Ectodermal cell (in vitro differentiated cells): ENCODE results near the gene GSDME.

Experiments
- H3K27ac ChIP-seq: 2 replicates; pipeline ENCODE4 v1.7.0; 2013; ENCODE audit warnings: mild to moderate bottlenecking, low read depth, low read length; ENCODE audit not compliant: insufficient read depth, poor library complexity, severe bottlenecking
- H3K27me3 ChIP-seq: 2 replicates; pipeline ENCODE4 v1.7.0; 2013; ENCODE audit warnings: mild to moderate bottlenecking, low read length; ENCODE audit not compliant: insufficient read depth, control insufficient read depth, poor library complexity, severe bottlenecking
- H3K36me3 ChIP-seq: one replicate; pipeline ENCODE4 v1.7.0; 2013; ENCODE audit warnings: low read length; ENCODE audit not compliant: control insufficient read depth, insufficient read depth
- H3K4me1 ChIP-seq: one replicate; pipeline ENCODE4 v1.7.0; 2013; ENCODE audit warnings: low read length; ENCODE audit not compliant: control insufficient read depth, insufficient read depth
- H3K4me3 ChIP-seq: 2 replicates; pipeline ENCODE4 v1.7.0; 2013; ENCODE audit warnings: low read depth, low read length, control low read depth; ENCODE audit not compliant: insufficient read depth
- H3K9me3 ChIP-seq: 2 replicates; pipeline ENCODE4 v1.7.0; 2013; ENCODE audit warnings: mild to moderate bottlenecking, low read length, moderate library complexity; ENCODE audit not compliant: control insufficient read depth
- WGBS, 2 experiments: methylation state at CpG; one replicate each; pipeline ENCODE4 v1.1.7; 2013; ENCODE audit warnings: missing lambda C conversion rate in 2 of 2; 5-methylcytosine and 5-hydroxymethylcytosine counted together

The GSDME gene

DNA sequence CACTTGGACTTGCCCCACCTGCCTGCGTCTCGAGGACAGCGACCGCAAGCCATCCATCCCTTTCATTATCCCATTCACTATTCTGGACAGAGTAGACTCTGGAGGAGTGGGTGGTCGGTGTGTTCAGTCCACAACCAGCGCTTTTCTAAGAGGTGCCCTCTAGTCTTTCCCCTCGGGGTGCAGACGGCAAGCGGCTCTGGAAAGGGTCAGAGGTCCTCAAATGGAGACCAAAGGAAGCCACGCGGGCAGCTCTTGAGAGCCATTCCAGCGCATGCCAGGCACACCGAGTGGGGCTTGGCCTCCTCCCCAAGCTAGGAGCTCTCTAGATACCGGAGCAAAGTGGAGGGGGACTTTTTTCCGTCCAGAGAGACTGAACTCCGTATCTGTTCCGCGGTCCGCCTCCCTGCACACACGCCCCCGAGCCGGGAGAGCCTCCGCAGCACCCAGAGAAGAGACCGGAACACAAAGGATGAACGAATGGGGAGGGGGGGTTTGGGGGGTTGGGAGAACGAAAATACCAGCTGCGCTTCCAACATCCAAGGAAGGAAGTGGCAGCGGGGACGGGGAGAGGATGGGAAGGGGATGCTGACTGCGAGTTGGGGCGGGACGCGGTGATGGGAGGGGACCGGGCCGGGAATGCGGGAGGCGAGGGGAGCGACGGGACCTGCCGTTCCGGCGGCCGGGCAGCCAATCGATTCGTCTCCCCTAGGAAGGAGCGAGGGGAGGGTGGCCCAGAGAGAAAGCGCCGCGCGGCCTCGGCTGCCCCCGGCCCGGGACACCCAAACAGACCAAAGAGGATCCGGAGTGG lies 515 bp downstream of the GSDME start:
- no peaks in the 10 kb centered on the region for H3K36me3 ChIP-seq
- H3K27ac ChIP-seq: no peak overlapping the region
- 8% methylated on average over 54 of the region's 54 CpGs for WGBS, 2 experiments
- H3K4me3 ChIP-seq: peak overlapping the region; percentile 58
- H3K27me3 ChIP-seq: peaks cover 41% of the 10 kb centered on the region
- H3K9me3 ChIP-seq: no peaks in the 10 kb centered on the region
- H3K4me1 ChIP-seq: no peaks in the 10 kb centered on the region

GRCh38 chr7:24755541-24756407 lies 1.5 kb downstream of the GSDME start:
- Histone ChIP-seq H3K36me3 (no peaks in the 10 kb centered on the region), H3K27ac (no peak overlapping the region), H3K4me3 (no peak overlapping the region), H3K27me3 (peaks cover 41% of the 10 kb centered on the region), H3K4me1 (no peaks in the 10 kb centered on the region), H3K9me3 (no peaks in the 10 kb centered on the region)
- 91 to 92% methylated on average over 12 of the region's 12 CpGs for WGBS, 2 experiments

- Histone ChIP-seq H3K4me1 (no peaks in the 10 kb centered on the region), H3K27ac (no peak overlapping the region), H3K9me3 (no peaks in the 10 kb centered on the region), H3K36me3 (no peaks in the 10 kb centered on the region), H3K27me3 (peaks cover 41% of the 10 kb centered on the region), H3K4me3 (no peak overlapping the region)
- 87 to 93% methylated on average over 3 of the region's 3 CpGs for WGBS, 2 experiments
Observed at GRCh38 chr7:24754906-24755506, 2.3 kb downstream of the GSDME start.

- no peaks in the 10 kb centered on the region for H3K9me3 ChIP-seq
- no peaks in the 10 kb centered on the region for H3K36me3 ChIP-seq
- H3K27me3 ChIP-seq: peaks cover 19% of the 10 kb centered on the region
- no peak overlapping the region for H3K27ac ChIP-seq
- no peaks in the 10 kb centered on the region for H3K4me1 ChIP-seq
- 81 to 85% methylated on average over 3 of the region's 3 CpGs for WGBS, 2 experiments
- no peak overlapping the region for H3K4me3 ChIP-seq
Observed at GRCh38 chr7:24752073-24752800, 5.0 kb downstream of the GSDME start.

GRCh38 chr7:24751484-24751883 lies 5.8 kb downstream of the GSDME start:
- peaks cover 14% of the 10 kb centered on the region for H3K27me3 ChIP-seq
- H3K4me1 ChIP-seq: no peaks in the 10 kb centered on the region
- WGBS, 2 experiments: 80% methylated on average over 1 of the region's 1 CpG; no CpG with 5 or more reads in 1 of the 2 experiments
- H3K36me3 ChIP-seq: no peaks in the 10 kb centered on the region
- no peak overlapping the region for H3K27ac ChIP-seq
- no peaks in the 10 kb centered on the region for H3K9me3 ChIP-seq
- H3K4me3 ChIP-seq: no peak overlapping the region

DNA sequence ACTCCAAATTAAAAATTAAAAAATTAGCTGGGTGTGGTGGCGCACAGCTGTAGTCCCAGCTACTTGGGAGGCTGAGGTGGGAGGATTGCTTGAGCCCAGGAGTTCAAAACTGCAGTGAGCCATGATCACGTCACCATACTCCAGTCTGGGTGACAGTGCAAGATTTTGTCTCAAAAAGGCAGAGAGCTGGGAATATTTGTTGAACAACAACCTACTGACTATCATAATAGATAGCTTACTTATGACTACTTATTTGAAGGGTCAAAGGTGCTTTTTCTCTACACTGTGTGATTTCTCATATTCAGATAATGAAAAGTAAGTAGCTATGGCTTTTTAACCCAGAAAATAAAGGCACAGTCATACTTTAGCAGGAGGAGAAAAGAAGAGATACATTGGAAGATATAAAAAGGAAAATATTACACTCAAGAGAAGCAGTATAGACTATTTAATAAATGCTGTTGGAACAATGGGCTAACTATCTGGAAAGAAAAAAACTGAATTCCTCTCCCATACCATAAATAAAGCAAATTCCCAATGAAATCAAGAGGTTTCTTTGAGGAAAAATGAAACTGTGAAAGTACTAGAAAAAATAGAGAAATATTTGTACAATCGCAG lies 6.7 kb downstream of the GSDME start:
- WGBS, 2 experiments: 92 to 99% methylated on average over 3 of the region's 3 CpGs
- H3K9me3 ChIP-seq: no peaks in the 10 kb centered on the region
- H3K27me3 ChIP-seq: peaks cover 4% of the 10 kb centered on the region
- no peak overlapping the region for H3K4me3 ChIP-seq
- no peak overlapping the region for H3K27ac ChIP-seq
- H3K36me3 ChIP-seq: no peaks in the 10 kb centered on the region
- H3K4me1 ChIP-seq: no peaks in the 10 kb centered on the region

GRCh38 chr7:24748521-24748920 lies 8.7 kb downstream of the GSDME start:
- 97 to 98% methylated on average over 2 of the region's 2 CpGs for WGBS, 2 experiments
- Histone ChIP-seq H3K27me3 (no peaks in the 10 kb centered on the region), H3K36me3 (no peaks in the 10 kb centered on the region), H3K9me3 (no peaks in the 10 kb centered on the region), H3K27ac (no peak overlapping the region), H3K4me3 (no peak overlapping the region), H3K4me1 (no peaks in the 10 kb centered on the region)

DNA sequence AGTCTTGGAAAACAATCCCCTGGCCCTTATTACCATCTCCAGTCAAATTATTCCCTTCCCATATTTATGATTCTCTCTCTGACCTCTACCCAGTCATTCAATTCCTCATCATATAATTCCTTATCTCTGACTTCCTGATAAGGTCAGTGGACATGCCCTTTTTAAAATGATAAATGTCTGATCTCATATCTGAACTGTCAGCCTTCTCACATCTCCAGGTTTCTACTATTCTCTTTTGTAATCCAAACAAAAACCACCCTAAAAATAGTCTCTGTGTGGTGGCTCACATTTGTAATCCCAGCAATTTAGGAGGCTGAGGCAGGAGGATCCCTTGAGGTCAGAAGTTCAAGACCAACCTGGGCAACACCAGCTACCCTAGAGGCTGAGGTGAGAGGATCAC lies 11.9 kb downstream of the GSDME start:
- H3K9me3 ChIP-seq: no peaks in the 10 kb centered on the region
- no peaks in the 10 kb centered on the region for H3K27me3 ChIP-seq
- H3K4me1 ChIP-seq: no peaks in the 10 kb centered on the region
- H3K27ac ChIP-seq: no peak overlapping the region
- H3K4me3 ChIP-seq: no peak overlapping the region
- H3K36me3 ChIP-seq: no peaks in the 10 kb centered on the region

GRCh38 chr7:24743471-24743870 lies 13.8 kb downstream of the GSDME start:
- H3K4me1 ChIP-seq: no peaks in the 10 kb centered on the region
- no peaks in the 10 kb centered on the region for H3K9me3 ChIP-seq
- no peak overlapping the region for H3K27ac ChIP-seq
- H3K4me3 ChIP-seq: no peak overlapping the region
- no peaks in the 10 kb centered on the region for H3K36me3 ChIP-seq
- H3K27me3 ChIP-seq: no peaks in the 10 kb centered on the region
- 91 to 92% methylated on average over 6 of the region's 6 CpGs for WGBS, 2 experiments
